WTC11 (cell line): ENCODE measurements around the gene CAMP. TPM values are rescaled to one million over a fixed set of nuclear protein-coding genes. Genes with fewer than 3 reads are reported as not detected.

Experiments
- ATAC-seq: fragments of 200-7000 bp; cut with Tn5 transposase; 2 replicates; pipeline ENCODE4 v1.10.0; 2021; ENCODE audit warnings: mild to moderate bottlenecking, moderate library complexity
- Bru-seq: library from RNA; stranded (reverse); fragments of 400-500 nt; gene quantifications from one replicate; lab custom pipeline; 2021; lab: Mats Ljungman, UMichigan
- CTCF ChIA-PET: fragments of 300-600 bp; sonication (Branson Sonifier 250); formaldehyde crosslinking; loops from one replicate; lab custom pipeline; 2021; ENCODE audit warnings: antibody characterized with exemption; lab: Charles Lee
- POLR2A ChIA-PET: fragments of 350-600 bp; sonication (Branson Sonifier 250); formaldehyde crosslinking; loops from one replicate; lab custom pipeline; 2021; ENCODE audit warnings: antibody characterized with exemption; lab: Charles Lee
- DNase-seq: peaks from one replicate; pipeline ENCODE4 v3.0.0; 2021; ENCODE audit warnings: low spot score
- H3K27ac Mint-ChIP-seq: 2 replicates; pipeline ENCODE4 v1.8.0; 2021; ENCODE audit warnings: mixed read lengths
- H3K27me3 Mint-ChIP-seq: 2 replicates; pipeline ENCODE4 v1.8.0; 2021; ENCODE audit warnings: low read depth, mild to moderate bottlenecking, moderate library complexity, mixed read lengths
- H3K36me3 Mint-ChIP-seq: 2 replicates; pipeline ENCODE4 v1.8.0; 2021; ENCODE audit warnings: mixed read lengths
- H3K4me1 Mint-ChIP-seq: 2 replicates; pipeline ENCODE4 v1.8.0; 2022; ENCODE audit warnings: mixed read lengths
- H3K4me3 Mint-ChIP-seq: 2 replicates; pipeline ENCODE4 v1.8.0; 2021; ENCODE audit warnings: mild to moderate bottlenecking, moderate library complexity, mixed read lengths
- H3K9me3 Mint-ChIP-seq: 2 replicates; pipeline ENCODE4 v1.8.0; 2021; ENCODE audit warnings: mixed read lengths
- ELF4 ChIP-seq: sonication (generic); formaldehyde crosslinking; IDR thresholded peaks from 2 replicates; pipeline ENCODE4 v1.8.1; 2022; ENCODE audit warnings: low read depth, mild to moderate bottlenecking, moderate library complexity, missing genetic modification reagents
- ETV6 ChIP-seq: sonication (generic); formaldehyde crosslinking; IDR thresholded peaks from 2 replicates; pipeline ENCODE4 v1.8.1; 2022; ENCODE audit warnings: mild to moderate bottlenecking, missing genetic modification reagents
- FOXJ3 ChIP-seq: sonication (generic); formaldehyde crosslinking; IDR thresholded peaks from 2 replicates; pipeline ENCODE4 v1.9.0; 2021; ENCODE audit warnings: missing genetic modification reagents, mild to moderate bottlenecking, borderline replicate concordance
- FOXK1 ChIP-seq: sonication (generic); formaldehyde crosslinking; IDR thresholded peaks from 2 replicates; pipeline ENCODE4 v1.8.0; 2022; ENCODE audit warnings: mild to moderate bottlenecking, moderate library complexity, missing genetic modification reagents
- FOXP1 ChIP-seq: sonication (generic); formaldehyde crosslinking; IDR thresholded peaks from 2 replicates; pipeline ENCODE4 v1.8.0; 2022; ENCODE audit warnings: missing genetic modification reagents, mild to moderate bottlenecking, moderate library complexity, borderline replicate concordance
- GABPB1 ChIP-seq: sonication (generic); formaldehyde crosslinking; IDR thresholded peaks from 2 replicates; pipeline ENCODE4 v1.8.1; 2023; ENCODE audit warnings: mild to moderate bottlenecking, missing genetic modification reagents
- GTF2I ChIP-seq: fragments of 250-450 bp; sonication (Bioruptor Pico); conservative IDR thresholded peaks from 2 replicates; pipeline ENCODE4 v1.4.0; 2021; ENCODE audit warnings: mild to moderate bottlenecking
- TCF7 ChIP-seq: sonication (generic); formaldehyde crosslinking; IDR thresholded peaks from 2 replicates; pipeline ENCODE4 v1.8.0; 2022; ENCODE audit warnings: mild to moderate bottlenecking, low read depth, missing genetic modification reagents, moderate library complexity
- TEAD4 ChIP-seq: sonication (generic); formaldehyde crosslinking; IDR thresholded peaks from 2 replicates; pipeline ENCODE4 v1.8.0; 2022; ENCODE audit warnings: mild to moderate bottlenecking, missing genetic modification reagents
- ZNF263 ChIP-seq: sonication (generic); formaldehyde crosslinking; IDR thresholded peaks from 2 replicates; pipeline ENCODE4 v1.8.1; 2022; ENCODE audit warnings: low read depth, mild to moderate bottlenecking, moderate library complexity, missing genetic modification reagents
- ZNF396 ChIP-seq: fragments of 250-450 bp; sonication (Bioruptor Pico); IDR thresholded peaks from 2 replicates; pipeline ENCODE4 v1.8.0; 2021; ENCODE audit warnings: mild to moderate bottlenecking, moderate library complexity, borderline replicate concordance
- ZNF423 ChIP-seq: fragments of 250-450 bp; sonication (Bioruptor Pico); IDR thresholded peaks from 2 replicates; pipeline ENCODE4 v2.1.2; 2022; ENCODE audit warnings: mild to moderate bottlenecking, moderate library complexity
- long read RNA-seq, 3 experiments: library from RNA in 1 of 3; library from capped mRNA in 1 of 3; library from polyadenylated mRNA in 1 of 3; unstranded in 2 of 3; stranded (forward) in 1 of 3; transcript quantifications; one replicate each; pipeline ENCODE4 v2.0.0, GENCODE V29; 2021
- total RNA-seq: library from RNA; stranded (reverse); gene quantifications from 3 replicates; pipeline ENCODE4 v1.2.3, GENCODE V29; 2021
- TF ChIP-seq, protein P1 (sequence below): sonication (generic); formaldehyde crosslinking; IDR thresholded peaks from 2 replicates; pipeline ENCODE4 v1.8.0; 2022; ENCODE audit warnings: mild to moderate bottlenecking, missing genetic modification reagents
- TF ChIP-seq, protein P2 (sequence below): sonication (generic); formaldehyde crosslinking; IDR thresholded peaks from 2 replicates; pipeline ENCODE4 v1.8.1; 2023; ENCODE audit warnings: mild to moderate bottlenecking, moderate library complexity, missing genetic modification reagents
- TF ChIP-seq, protein P3 (sequence below): sonication (generic); formaldehyde crosslinking; IDR thresholded peaks from 2 replicates; pipeline ENCODE4 v1.8.0; 2023; ENCODE audit warnings: missing genetic modification reagents, mild to moderate bottlenecking, borderline replicate concordance
- TF ChIP-seq, protein P4 (sequence below): fragments of 250-450 bp; sonication (Bioruptor Pico); IDR thresholded peaks from 2 replicates; pipeline ENCODE4 v1.9.0; 2021; ENCODE audit warnings: mild to moderate bottlenecking
- TF ChIP-seq, protein P5 (sequence below): fragments of 250-450 bp; sonication (Bioruptor Pico); IDR thresholded peaks from 2 replicates; pipeline ENCODE4 v1.9.0; 2021; ENCODE audit warnings: mild to moderate bottlenecking
- TF ChIP-seq, protein P6 (sequence below): sonication (generic); formaldehyde crosslinking; IDR thresholded peaks from 2 replicates; pipeline ENCODE4 v1.8.0; 2022; ENCODE audit warnings: mild to moderate bottlenecking, missing genetic modification reagents

Gene CAMP, protein sequence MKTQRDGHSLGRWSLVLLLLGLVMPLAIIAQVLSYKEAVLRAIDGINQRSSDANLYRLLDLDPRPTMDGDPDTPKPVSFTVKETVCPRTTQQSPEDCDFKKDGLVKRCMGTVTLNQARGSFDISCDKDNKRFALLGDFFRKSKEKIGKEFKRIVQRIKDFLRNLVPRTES
- total RNA-seq = not detected in 3 replicates
- not detected for Bru-seq, nascent RNA
- long read RNA-seq, experiment 1 = 0 reads
- long read RNA-seq, experiment 2 = 0 reads
- long read RNA-seq, experiment 3 = 0 reads

DNA sequence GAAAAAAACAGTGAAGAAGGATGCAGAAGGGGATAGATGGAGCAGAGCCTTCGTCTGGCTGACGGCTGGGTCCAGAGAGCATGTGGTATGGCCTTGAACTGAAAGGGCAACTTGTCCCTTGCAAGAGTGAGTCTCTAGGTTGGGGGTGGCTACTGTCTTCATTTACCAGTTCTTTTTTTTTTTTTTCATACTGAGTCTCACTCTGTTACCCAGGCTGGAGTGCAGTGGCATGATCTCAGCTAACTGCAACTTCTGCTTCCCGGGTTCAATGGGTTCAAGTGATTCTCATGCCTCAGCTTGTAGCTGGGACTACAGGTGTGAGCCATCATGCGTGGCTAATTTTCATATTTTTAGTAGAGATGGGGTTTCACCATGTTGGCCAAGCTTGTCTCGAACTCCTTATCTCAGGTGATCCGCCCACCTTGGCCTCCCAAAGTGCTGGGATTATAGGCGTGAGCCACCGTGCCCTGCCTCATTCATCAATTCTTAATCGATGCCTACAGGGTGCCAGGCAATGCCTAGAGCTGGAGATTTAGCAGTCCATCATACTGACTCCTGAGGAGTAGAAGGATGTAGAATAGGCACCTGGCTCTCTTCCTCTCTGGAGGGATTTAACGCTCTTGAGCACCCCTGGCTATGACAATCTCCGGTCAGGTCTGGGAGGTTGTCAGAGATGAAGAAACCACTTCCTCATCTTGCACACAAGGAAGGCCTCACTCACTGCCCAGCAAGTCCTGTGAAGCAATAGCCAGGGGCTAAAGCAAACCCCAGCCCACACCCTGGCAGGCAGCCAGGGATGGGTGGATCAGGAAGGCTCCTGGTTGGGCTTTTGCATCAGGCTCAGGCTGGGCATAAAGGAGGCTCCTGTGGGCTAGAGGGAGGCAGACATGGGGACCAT, at the start of gene CAMP:
Gene CAMP (plus strand): TSS at position 880 of the 898 bp plus-strand sequence. CDS start 17 bp downstream, at position 897.
- DNase-seq (no peak), ATAC-seq (no peak)
- Mint-ChIP-seq H3K36me3 (no peaks in the 10 kb centered on the region), H3K27me3 (peaks cover 23% of the 10 kb centered on the region), H3K9me3 (no peaks in the 10 kb centered on the region), H3K4me1 (no peaks in the 10 kb centered on the region), H3K27ac (no peak within 1 kb of the TSS), H3K4me3 (no peak within 1 kb of the TSS)
- peak; percentile 66 for TF ChIP-seq GABPB1 (CRISPR knock-in tag)
- TF ChIP-seq, protein P1, sequence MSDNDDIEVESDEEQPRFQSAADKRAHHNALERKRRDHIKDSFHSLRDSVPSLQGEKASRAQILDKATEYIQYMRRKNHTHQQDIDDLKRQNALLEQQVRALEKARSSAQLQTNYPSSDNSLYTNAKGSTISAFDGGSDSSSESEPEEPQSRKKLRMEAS (CRISPR knock-in tag) = no peak
- CTCF ChIA-PET = no interaction called here
- POLR2A ChIA-PET = no interaction called here

DNA sequence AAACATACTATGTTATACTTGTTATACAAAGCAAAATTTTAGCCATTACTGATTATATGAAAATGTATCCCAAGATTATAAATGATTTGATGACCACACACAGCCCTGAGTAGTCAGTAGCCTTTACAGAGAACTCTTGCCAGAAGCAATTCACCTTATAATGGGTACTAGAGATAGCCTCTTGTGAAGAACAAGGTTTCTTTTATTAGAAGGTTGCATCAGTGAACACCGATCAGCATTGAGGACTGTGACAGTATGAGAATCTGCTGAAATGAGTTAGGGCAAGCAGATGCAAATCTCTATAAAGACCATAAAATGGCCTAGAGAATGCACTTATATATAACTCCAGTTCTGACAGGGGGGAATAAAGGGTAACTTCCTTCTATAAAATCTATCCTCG, 45.2 kb upstream of the CAMP start:
- Mint-ChIP-seq H3K4me3 (no peak overlapping the region), H3K36me3 (peaks cover 89% of the 10 kb centered on the region), H3K27ac (no peak overlapping the region), H3K4me1 (no peaks in the 10 kb centered on the region), H3K9me3 (no peaks in the 10 kb centered on the region), H3K27me3 (no peaks in the 10 kb centered on the region)
- no peak for DNase-seq
- no peak for ATAC-seq
- POLR2A ChIA-PET = interaction anchor here (0.5 kb wide), 1 partner anchor 330 kb away, joined by 3 read pairs; no protein-coding TSS in a partner anchor
- TF ChIP-seq TEAD4 (CRISPR knock-in tag) = no peak
- no peak for TF ChIP-seq FOXP1 (CRISPR knock-in tag)
- TF ChIP-seq ETV6 (CRISPR knock-in tag) = no peak
- TF ChIP-seq TCF7 (CRISPR knock-in tag) = no peak
- no peak for TF ChIP-seq FOXJ3
- no peak for TF ChIP-seq ZNF423
- TF ChIP-seq, protein P2, sequence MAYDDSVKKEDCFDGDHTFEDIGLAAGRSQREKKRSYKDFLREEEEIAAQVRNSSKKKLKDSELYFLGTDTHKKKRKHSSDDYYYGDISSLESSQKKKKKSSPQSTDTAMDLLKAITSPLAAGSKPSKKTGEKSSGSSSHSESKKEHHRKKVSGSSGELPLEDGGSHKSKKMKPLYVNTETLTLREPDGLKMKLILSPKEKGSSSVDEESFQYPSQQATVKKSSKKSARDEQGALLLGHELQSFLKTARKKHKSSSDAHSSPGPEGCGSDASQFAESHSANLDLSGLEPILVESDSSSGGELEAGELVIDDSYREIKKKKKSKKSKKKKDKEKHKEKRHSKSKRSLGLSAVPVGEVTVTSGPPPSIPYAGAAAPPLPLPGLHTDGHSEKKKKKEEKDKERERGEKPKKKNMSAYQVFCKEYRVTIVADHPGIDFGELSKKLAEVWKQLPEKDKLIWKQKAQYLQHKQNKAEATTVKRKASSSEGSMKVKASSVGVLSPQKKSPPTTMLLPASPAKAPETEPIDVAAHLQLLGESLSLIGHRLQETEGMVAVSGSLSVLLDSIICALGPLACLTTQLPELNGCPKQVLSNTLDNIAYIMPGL (CRISPR knock-in tag) = no peak
- TF ChIP-seq, protein P3, sequence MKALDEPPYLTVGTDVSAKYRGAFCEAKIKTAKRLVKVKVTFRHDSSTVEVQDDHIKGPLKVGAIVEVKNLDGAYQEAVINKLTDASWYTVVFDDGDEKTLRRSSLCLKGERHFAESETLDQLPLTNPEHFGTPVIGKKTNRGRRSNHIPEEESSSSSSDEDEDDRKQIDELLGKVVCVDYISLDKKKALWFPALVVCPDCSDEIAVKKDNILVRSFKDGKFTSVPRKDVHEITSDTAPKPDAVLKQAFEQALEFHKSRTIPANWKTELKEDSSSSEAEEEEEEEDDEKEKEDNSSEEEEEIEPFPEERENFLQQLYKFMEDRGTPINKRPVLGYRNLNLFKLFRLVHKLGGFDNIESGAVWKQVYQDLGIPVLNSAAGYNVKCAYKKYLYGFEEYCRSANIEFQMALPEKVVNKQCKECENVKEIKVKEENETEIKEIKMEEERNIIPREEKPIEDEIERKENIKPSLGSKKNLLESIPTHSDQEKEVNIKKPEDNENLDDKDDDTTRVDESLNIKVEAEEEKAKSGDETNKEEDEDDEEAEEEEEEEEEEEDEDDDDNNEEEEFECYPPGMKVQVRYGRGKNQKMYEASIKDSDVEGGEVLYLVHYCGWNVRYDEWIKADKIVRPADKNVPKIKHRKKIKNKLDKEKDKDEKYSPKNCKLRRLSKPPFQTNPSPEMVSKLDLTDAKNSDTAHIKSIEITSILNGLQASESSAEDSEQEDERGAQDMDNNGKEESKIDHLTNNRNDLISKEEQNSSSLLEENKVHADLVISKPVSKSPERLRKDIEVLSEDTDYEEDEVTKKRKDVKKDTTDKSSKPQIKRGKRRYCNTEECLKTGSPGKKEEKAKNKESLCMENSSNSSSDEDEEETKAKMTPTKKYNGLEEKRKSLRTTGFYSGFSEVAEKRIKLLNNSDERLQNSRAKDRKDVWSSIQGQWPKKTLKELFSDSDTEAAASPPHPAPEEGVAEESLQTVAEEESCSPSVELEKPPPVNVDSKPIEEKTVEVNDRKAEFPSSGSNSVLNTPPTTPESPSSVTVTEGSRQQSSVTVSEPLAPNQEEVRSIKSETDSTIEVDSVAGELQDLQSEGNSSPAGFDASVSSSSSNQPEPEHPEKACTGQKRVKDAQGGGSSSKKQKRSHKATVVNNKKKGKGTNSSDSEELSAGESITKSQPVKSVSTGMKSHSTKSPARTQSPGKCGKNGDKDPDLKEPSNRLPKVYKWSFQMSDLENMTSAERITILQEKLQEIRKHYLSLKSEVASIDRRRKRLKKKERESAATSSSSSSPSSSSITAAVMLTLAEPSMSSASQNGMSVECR (CRISPR knock-in tag) = no peak
- TF ChIP-seq GTF2I = no peak
- no peak for TF ChIP-seq ELF4 (CRISPR knock-in tag)
- CTCF ChIA-PET = interaction anchor here (1.4 kb wide), 1 partner anchor 27 kb away, joined by 4 read pairs; no protein-coding TSS in a partner anchor

DNA sequence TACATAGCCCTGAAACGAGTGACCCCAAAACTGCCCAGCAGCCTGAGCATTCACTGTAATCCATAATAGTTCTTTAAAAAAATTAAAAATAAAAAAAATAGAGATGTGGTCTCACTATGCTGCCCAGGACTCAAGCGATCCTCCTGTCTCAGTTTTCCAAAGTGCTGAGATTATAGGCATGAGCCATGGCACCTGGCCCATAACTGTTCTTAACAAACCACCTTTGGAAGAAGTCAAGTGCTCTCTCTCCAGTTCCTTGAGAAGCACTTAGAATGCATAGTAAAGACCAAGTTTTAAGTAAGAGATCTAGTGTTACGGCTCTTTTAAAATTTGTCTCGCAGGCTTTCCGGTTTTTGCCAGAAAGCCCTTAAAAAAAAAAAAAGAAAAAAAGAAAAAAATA, 43.3 kb upstream of the CAMP start:
- Mint-ChIP-seq H3K27ac (no peak overlapping the region), H3K9me3 (no peaks in the 10 kb centered on the region), H3K27me3 (no peaks in the 10 kb centered on the region), H3K36me3 (peaks cover 93% of the 10 kb centered on the region), H3K4me1 (no peaks in the 10 kb centered on the region), H3K4me3 (no peak overlapping the region)
- CTCF ChIA-PET = interaction anchor here (1.0 kb wide), 1 partner anchor 256 kb away, joined by 4 read pairs; no protein-coding TSS in a partner anchor
- no peak for ATAC-seq
- DNase-seq = no peak
- POLR2A ChIA-PET = no interaction called here
- no peak for TF ChIP-seq ZNF396 (CRISPR knock-in tag)
- no peak for TF ChIP-seq ZNF263 (CRISPR knock-in tag)
- TF ChIP-seq, protein P4, sequence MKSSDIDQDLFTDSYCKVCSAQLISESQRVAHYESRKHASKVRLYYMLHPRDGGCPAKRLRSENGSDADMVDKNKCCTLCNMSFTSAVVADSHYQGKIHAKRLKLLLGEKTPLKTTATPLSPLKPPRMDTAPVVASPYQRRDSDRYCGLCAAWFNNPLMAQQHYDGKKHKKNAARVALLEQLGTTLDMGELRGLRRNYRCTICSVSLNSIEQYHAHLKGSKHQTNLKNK (CRISPR knock-in tag) = no peak
- TF ChIP-seq, protein P5, sequence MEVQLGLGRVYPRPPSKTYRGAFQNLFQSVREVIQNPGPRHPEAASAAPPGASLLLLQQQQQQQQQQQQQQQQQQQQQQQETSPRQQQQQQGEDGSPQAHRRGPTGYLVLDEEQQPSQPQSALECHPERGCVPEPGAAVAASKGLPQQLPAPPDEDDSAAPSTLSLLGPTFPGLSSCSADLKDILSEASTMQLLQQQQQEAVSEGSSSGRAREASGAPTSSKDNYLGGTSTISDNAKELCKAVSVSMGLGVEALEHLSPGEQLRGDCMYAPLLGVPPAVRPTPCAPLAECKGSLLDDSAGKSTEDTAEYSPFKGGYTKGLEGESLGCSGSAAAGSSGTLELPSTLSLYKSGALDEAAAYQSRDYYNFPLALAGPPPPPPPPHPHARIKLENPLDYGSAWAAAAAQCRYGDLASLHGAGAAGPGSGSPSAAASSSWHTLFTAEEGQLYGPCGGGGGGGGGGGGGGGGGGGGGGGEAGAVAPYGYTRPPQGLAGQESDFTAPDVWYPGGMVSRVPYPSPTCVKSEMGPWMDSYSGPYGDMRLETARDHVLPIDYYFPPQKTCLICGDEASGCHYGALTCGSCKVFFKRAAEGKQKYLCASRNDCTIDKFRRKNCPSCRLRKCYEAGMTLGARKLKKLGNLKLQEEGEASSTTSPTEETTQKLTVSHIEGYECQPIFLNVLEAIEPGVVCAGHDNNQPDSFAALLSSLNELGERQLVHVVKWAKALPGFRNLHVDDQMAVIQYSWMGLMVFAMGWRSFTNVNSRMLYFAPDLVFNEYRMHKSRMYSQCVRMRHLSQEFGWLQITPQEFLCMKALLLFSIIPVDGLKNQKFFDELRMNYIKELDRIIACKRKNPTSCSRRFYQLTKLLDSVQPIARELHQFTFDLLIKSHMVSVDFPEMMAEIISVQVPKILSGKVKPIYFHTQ = no peak
- TF ChIP-seq, protein P6, sequence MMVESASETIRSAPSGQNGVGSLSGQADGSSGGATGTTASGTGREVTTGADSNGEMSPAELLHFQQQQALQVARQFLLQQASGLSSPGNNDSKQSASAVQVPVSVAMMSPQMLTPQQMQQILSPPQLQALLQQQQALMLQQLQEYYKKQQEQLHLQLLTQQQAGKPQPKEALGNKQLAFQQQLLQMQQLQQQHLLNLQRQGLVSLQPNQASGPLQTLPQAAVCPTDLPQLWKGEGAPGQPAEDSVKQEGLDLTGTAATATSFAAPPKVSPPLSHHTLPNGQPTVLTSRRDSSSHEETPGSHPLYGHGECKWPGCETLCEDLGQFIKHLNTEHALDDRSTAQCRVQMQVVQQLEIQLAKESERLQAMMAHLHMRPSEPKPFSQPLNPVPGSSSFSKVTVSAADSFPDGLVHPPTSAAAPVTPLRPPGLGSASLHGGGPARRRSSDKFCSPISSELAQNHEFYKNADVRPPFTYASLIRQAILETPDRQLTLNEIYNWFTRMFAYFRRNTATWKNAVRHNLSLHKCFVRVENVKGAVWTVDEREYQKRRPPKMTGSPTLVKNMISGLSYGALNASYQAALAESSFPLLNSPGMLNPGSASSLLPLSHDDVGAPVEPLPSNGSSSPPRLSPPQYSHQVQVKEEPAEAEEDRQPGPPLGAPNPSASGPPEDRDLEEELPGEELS (CRISPR knock-in tag) = no peak
- TF ChIP-seq FOXK1 (CRISPR knock-in tag) = no peak
